Measurements from ENCODE around the gene EDEM3.

The EDEM3 gene

DNA sequence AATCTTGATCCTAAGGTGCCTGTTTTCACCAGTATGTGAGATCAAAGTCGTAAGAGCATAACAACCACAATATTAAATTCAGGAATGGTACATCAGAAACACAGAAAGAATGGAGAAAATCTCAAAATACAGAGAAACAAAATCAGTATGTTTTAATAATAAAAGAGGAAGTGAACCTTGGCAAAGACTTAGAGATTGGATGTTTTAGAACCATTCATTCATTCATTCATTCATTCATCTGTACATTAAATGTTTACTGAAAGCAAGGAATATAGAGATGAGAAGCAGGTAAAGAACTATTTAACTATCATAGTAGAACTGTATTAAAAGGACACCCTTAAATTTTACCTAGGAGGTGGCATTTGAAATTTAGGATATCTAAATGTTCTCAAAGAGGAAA lies 55.7 kb downstream of the EDEM3 start:
- DNase-seq (ENCODE audit: extremely low read depth, insufficient read length), result no peak
- H3K36me3 ChIP-seq (ENCODE audit: control insufficient read depth, insufficient read depth, low read length), result peaks cover 5% of the 10 kb centered on the region
- TF ChIP-seq CTCF (IDR thresholded peaks at IDR 0.05; ENCODE audit: insufficient read depth, low read length, poor library complexity, severe bottlenecking), result no peak
- H3K27me3 ChIP-seq (replicated peaks; ENCODE audit: control insufficient read depth, insufficient read depth, low read length), result no peaks in the 10 kb centered on the region
- H3K4me3 ChIP-seq (replicated peaks; ENCODE audit: low read depth, low read length), result no peak overlapping the region

GRCh38 chr1:184698016-184698415 lies 56.6 kb downstream of the EDEM3 start:
- H3K27me3 ChIP-seq (replicated peaks; ENCODE audit: control insufficient read depth, insufficient read depth, low read length), result no peaks in the 10 kb centered on the region
- DNase-seq (ENCODE audit: extremely low read depth, insufficient read length), result no peak
- H3K4me3 ChIP-seq (replicated peaks; ENCODE audit: low read depth, low read length), result no peak overlapping the region
- peaks cover 1% of the 10 kb centered on the region for H3K36me3 ChIP-seq (ENCODE audit: control insufficient read depth, insufficient read depth, low read length)
- no peak for TF ChIP-seq CTCF (IDR thresholded peaks at IDR 0.05; ENCODE audit: insufficient read depth, low read length, poor library complexity, severe bottlenecking)

GRCh38 chr1:184696403-184696802 lies 58.3 kb downstream of the EDEM3 start:
- no peak overlapping the region for H3K4me3 ChIP-seq (replicated peaks; ENCODE audit: low read depth, low read length)
- DNase-seq (ENCODE audit: extremely low read depth, insufficient read length), result no peak
- H3K27me3 ChIP-seq (replicated peaks; ENCODE audit: control insufficient read depth, insufficient read depth, low read length), result no peaks in the 10 kb centered on the region
- peaks cover 1% of the 10 kb centered on the region for H3K36me3 ChIP-seq (ENCODE audit: control insufficient read depth, insufficient read depth, low read length)
- no peak for TF ChIP-seq CTCF (IDR thresholded peaks at IDR 0.05; ENCODE audit: insufficient read depth, low read length, poor library complexity, severe bottlenecking)

GRCh38 chr1:184695023-184695422 lies 59.6 kb downstream of the EDEM3 start:
- no peak for TF ChIP-seq CTCF (IDR thresholded peaks at IDR 0.05; ENCODE audit: insufficient read depth, low read length, poor library complexity, severe bottlenecking)
- DNase-seq (ENCODE audit: extremely low read depth, insufficient read length), result no peak
- no peak overlapping the region for H3K4me3 ChIP-seq (replicated peaks; ENCODE audit: low read depth, low read length)
- H3K27me3 ChIP-seq (replicated peaks; ENCODE audit: control insufficient read depth, insufficient read depth, low read length), result no peaks in the 10 kb centered on the region
- peaks cover 1% of the 10 kb centered on the region for H3K36me3 ChIP-seq (ENCODE audit: control insufficient read depth, insufficient read depth, low read length)

DNA sequence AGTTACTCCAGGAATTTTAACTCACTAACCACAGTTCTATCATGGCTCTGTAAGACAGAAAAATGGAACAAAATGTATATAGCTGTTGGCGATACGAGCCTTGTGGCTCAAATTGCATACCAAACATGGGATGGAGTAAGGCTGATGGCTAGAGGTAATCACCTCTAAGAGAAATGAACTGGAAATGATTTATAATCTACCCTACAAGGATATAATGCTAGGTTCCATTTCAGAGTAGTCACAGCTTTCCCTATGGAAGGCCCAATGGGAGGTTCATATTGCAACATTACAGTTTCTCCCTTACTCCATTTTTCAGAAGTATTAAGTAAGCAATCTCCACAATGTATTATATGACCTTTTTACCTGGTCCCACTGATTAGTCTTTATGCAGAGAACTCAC lies 61.6 kb downstream of the EDEM3 start:
- TF ChIP-seq CTCF (IDR thresholded peaks at IDR 0.05; ENCODE audit: insufficient read depth, low read length, poor library complexity, severe bottlenecking), result no peak
- Histone ChIP-seq H3K36me3 (ENCODE audit: control insufficient read depth, insufficient read depth, low read length) (peaks cover 1% of the 10 kb centered on the region), H3K4me3 (replicated peaks; ENCODE audit: low read depth, low read length) (no peak overlapping the region), H3K27me3 (replicated peaks; ENCODE audit: control insufficient read depth, insufficient read depth, low read length) (no peaks in the 10 kb centered on the region)
- DNase-seq (ENCODE audit: extremely low read depth, insufficient read length), result no peak

DNA sequence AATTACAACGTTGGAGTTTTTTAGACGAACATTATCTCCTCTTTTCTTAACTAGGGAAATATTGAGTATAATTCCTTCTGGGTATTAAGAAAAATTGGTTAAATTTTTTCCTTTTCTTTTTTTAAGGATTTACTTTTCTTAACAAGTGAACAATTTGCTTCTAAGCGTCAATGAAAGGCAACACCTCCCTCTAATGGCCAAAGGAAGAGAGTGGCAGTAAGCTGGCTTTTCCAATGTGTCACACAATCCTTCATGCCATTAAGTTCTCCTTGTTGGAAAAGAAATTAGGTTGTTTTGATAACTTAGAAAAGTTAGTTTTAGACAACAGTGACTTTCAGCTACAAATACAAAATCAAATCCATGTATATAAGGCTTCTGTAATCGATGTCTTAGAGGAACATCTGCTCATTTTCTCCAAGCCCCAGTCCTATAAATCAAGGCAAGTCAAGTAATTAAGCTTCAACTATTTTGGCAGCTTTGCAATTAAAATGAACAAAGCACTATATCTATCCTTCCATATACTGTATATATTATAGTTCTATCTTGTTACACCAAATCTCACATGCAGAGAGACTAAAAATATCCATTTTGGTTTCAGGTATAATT lies 62.8 kb downstream of the EDEM3 start:
- peaks cover 1% of the 10 kb centered on the region for H3K36me3 ChIP-seq (ENCODE audit: control insufficient read depth, insufficient read depth, low read length)
- no peak overlapping the region for H3K4me3 ChIP-seq (replicated peaks; ENCODE audit: low read depth, low read length)
- no peaks in the 10 kb centered on the region for H3K27me3 ChIP-seq (replicated peaks; ENCODE audit: control insufficient read depth, insufficient read depth, low read length)
- no peak for DNase-seq (ENCODE audit: extremely low read depth, insufficient read length)
- peak; percentile 66 for TF ChIP-seq CTCF (IDR thresholded peaks at IDR 0.05; ENCODE audit: insufficient read depth, low read length, poor library complexity, severe bottlenecking)
